ENCODE measurements around the gene UBE2K.

- TF ChIP-seq, protein P1, sequence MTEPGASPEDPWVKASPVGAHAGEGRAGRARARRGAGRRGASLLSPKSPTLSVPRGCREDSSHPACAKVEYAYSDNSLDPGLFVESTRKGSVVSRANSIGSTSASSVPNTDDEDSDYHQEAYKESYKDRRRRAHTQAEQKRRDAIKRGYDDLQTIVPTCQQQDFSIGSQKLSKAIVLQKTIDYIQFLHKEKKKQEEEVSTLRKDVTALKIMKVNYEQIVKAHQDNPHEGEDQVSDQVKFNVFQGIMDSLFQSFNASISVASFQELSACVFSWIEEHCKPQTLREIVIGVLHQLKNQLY (CRISPR knock-in tag; IDR thresholded peaks at IDR 0.05): no peak
- no peak for TF ChIP-seq HNRNPL (IDR thresholded peaks at IDR 0.05; ENCODE audit: low read depth, low read length)
Observed at GRCh38 chr4:39698424-39699009, 581 bp downstream of the UBE2K start.

Measured in HepG2 (cell line).